Smooth muscle cell (in vitro differentiated cells): Measurements from ENCODE around the gene TUBGCP2. TPM values are rescaled to one million over a fixed set of nuclear protein-coding genes. Genes with fewer than 3 reads are reported as not detected.

Source experiments
- DNase-seq: peaks from one replicate; lab custom pipeline; 2025; ENCODE audit not compliant: unreplicated experiment; lab: John Stamatoyannopoulos, UW
- H2AFZ ChIP-seq: fragments of 200-600 bp; sonication (generic); 2 replicates; pipeline ENCODE4 v1.6.0; 2016; ENCODE audit warnings: antibody characterized with exemption, low read depth, mild to moderate bottlenecking
- H3F3A ChIP-seq: fragments of 200-600 bp; sonication (generic); 2 replicates; pipeline ENCODE4 v1.6.0; 2017; ENCODE audit warnings: antibody characterized with exemption, low read depth
- H3K27ac ChIP-seq: fragments of 200-600 bp; sonication (generic); 2 replicates; pipeline ENCODE4 v1.5.1; 2016; ENCODE audit warnings: low read depth, mild to moderate bottlenecking
- H3K27me3 ChIP-seq: fragments of 200-600 bp; sonication (generic); 2 replicates; pipeline ENCODE4 v1.6.1; 2016; ENCODE audit warnings: low read depth, mild to moderate bottlenecking
- H3K36me3 ChIP-seq: fragments of 200-600 bp; sonication (generic); 2 replicates; pipeline ENCODE4 v1.5.1; 2016; ENCODE audit warnings: low read depth
- H3K4me1 ChIP-seq: fragments of 200-600 bp; sonication (generic); 2 replicates; pipeline ENCODE4 v1.5.1; 2016; ENCODE audit warnings: low read depth
- H3K4me2 ChIP-seq: fragments of 200-600 bp; sonication (generic); 2 replicates; pipeline ENCODE4 v1.6.0; 2016; ENCODE audit warnings: mild to moderate bottlenecking
- H3K4me3 ChIP-seq: fragments of 200-600 bp; sonication (generic); 2 replicates; pipeline ENCODE4 v1.5.1; 2016; ENCODE audit warnings: mild to moderate bottlenecking
- H3K79me2 ChIP-seq: fragments of 200-600 bp; sonication (generic); 2 replicates; pipeline ENCODE4 v1.6.0; 2016; ENCODE audit warnings: low read depth, mild to moderate bottlenecking
- H3K9ac ChIP-seq: fragments of 200-600 bp; sonication (generic); 2 replicates; pipeline ENCODE4 v1.6.0; 2016; ENCODE audit warnings: low read depth
- H3K9me3 ChIP-seq: fragments of 200-600 bp; sonication (generic); replicated peaks from 2 replicates; pipeline ENCODE4 v1.5.1; 2016; ENCODE audit warnings: low read depth
- H4K20me1 ChIP-seq: fragments of 200-600 bp; sonication (generic); 2 replicates; pipeline ENCODE4 v1.6.0; 2016; ENCODE audit warnings: low read depth
- WGBS: methylation state at CpG from one replicate; pipeline ENCODE4 v1.1.7; 2016; ENCODE audit warnings: low lambda C conversion rate; 5-methylcytosine and 5-hydroxymethylcytosine counted together
- polyA plus RNA-seq: library from polyadenylated mRNA; unstranded; fragments of >200 nt; fragmentation: Nextera tagmentation; extraction: Ambion mirVana; gene quantifications from 2 replicates; pipeline ENCODE4 v1.2.1, GENCODE V29; 2016
- total RNA-seq: library from RNA; depleted of rRNA; stranded (reverse); fragments of >200 nt; gene quantifications from 2 replicates; pipeline ENCODE4 v1.2.3, GENCODE V29; 2014
- TF ChIP-seq, protein P1 (sequence below): fragments of 200-600 bp; sonication (generic); IDR thresholded peaks from 2 replicates; pipeline ENCODE4 v1.5.1; 2017; ENCODE audit warnings: borderline replicate concordance, mild to moderate bottlenecking, antibody characterized with exemption; ENCODE audit not compliant: insufficient read depth, poor library complexity, severe bottlenecking

The TUBGCP2 gene
- total and polyA plus RNA-seq, 2 experiments from 2014 or later: 39.5 to 40.5 TPM

DNA sequence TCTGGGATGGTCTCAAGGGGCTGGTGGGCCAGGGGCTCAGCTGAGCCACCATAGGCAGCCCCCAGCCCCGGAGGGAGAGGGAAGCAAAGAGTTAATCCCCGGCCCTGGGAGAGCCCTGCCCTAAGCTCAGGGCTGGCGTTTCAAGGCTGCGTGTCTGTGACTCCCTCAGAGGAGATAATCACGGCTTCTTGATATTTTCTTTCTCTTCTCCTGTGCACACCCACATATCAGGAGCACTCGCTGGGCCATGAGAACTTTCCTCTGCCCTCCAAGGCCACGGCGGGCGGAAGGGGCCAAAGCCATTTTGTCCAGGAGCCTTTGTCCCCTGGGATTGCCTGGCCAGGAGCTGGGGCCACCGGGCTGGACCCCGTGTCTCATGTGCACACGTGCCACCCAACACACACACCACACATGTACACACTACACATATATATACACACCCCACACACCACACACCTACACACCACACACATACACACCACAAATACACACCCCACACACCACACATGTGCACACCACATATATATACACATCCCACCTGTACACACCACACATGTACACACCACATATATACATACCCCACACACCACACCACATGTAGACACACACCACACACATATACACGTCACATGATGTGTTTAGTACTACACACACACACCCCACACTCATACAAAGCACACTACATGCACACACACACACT, 54.1 kb downstream of the TUBGCP2 start:
- DNase-seq: no peak
- H3K9ac ChIP-seq: no peak overlapping the region
- H3F3A ChIP-seq: no peaks in the 10 kb centered on the region
- 55% methylated on average over 13 of the region's 13 CpGs for WGBS
- H3K27me3 ChIP-seq: no peaks in the 10 kb centered on the region
- H3K79me2 ChIP-seq: no peaks in the 10 kb centered on the region
- no peaks in the 10 kb centered on the region for H3K9me3 ChIP-seq
- H2AFZ ChIP-seq: no peak overlapping the region
- H3K4me2 ChIP-seq: no peak overlapping the region
- H3K27ac ChIP-seq: no peak overlapping the region
- H3K4me3 ChIP-seq: no peak overlapping the region
- H3K4me1 ChIP-seq: peaks cover 14% of the 10 kb centered on the region
- TF ChIP-seq, protein P1, sequence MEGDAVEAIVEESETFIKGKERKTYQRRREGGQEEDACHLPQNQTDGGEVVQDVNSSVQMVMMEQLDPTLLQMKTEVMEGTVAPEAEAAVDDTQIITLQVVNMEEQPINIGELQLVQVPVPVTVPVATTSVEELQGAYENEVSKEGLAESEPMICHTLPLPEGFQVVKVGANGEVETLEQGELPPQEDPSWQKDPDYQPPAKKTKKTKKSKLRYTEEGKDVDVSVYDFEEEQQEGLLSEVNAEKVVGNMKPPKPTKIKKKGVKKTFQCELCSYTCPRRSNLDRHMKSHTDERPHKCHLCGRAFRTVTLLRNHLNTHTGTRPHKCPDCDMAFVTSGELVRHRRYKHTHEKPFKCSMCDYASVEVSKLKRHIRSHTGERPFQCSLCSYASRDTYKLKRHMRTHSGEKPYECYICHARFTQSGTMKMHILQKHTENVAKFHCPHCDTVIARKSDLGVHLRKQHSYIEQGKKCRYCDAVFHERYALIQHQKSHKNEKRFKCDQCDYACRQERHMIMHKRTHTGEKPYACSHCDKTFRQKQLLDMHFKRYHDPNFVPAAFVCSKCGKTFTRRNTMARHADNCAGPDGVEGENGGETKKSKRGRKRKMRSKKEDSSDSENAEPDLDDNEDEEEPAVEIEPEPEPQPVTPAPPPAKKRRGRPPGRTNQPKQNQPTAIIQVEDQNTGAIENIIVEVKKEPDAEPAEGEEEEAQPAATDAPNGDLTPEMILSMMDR: no peak
- no peaks in the 10 kb centered on the region for H4K20me1 ChIP-seq
- H3K36me3 ChIP-seq: no peaks in the 10 kb centered on the region

DNA sequence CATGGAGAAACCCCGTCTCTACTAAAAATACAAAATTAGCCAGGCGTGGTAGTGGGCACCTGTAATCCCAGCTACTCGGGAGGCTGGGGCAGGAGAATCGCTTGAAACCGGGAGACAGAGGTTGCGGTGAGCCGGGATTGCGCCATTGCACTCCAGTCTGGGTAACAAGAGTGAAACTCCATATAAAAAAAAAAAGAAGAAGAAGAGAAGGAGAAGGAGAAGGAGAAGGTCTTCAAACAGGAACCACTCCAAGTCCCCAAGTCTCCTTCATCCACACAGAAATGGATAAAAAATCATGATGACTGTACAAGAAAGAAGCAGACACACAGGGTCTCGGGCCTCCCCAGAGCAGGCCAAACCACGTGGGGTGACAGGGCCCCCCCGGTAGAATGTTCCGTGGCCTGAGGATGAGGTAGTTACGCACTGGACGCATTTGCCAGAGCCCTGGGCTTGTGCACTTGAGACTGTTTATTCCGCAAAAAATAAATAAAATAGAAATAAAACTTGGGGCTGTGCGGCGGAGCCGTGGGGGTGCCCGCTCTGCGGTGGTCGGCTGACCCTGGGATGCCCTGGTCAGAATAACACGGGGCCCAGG, 55.2 kb downstream of the TUBGCP2 start:
- H3F3A ChIP-seq: no peaks in the 10 kb centered on the region
- no peaks in the 10 kb centered on the region for H3K79me2 ChIP-seq
- no peak for DNase-seq
- H3K4me2 ChIP-seq: no peak overlapping the region
- TF ChIP-seq, protein P1: no peak
- no peak overlapping the region for H2AFZ ChIP-seq
- no peaks in the 10 kb centered on the region for H3K36me3 ChIP-seq
- H3K9ac ChIP-seq: no peak overlapping the region
- no peaks in the 10 kb centered on the region for H4K20me1 ChIP-seq
- H3K27me3 ChIP-seq: no peaks in the 10 kb centered on the region
- no peak overlapping the region for H3K27ac ChIP-seq
- peaks cover 8% of the 10 kb centered on the region for H3K4me1 ChIP-seq
- H3K9me3 ChIP-seq: no peaks in the 10 kb centered on the region
- WGBS: 95% methylated on average over 22 of the region's 22 CpGs
- no peak overlapping the region for H3K4me3 ChIP-seq

DNA sequence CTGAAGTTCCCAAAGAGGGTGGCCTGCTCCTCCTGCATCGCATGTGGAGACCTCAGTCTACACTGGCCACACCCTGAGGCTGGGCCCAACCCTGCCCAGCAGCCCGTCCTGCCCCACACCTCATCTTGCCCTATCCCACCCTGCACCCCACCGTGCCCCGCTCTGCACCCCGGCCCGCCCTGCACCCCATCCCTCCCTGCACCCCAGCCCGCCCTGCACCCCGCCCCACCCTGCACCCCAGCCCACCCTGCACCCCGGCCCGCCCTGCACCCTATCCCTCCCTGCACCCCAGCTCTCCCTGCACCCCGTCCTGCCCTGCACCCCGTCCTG, 56.5 kb downstream of the TUBGCP2 start:
- no peak for DNase-seq
- no peak overlapping the region for H2AFZ ChIP-seq
- TF ChIP-seq, protein P1: no peak
- no peak overlapping the region for H3K9ac ChIP-seq
- H4K20me1 ChIP-seq: no peaks in the 10 kb centered on the region
- H3K4me1 ChIP-seq: peaks cover 3% of the 10 kb centered on the region
- no peaks in the 10 kb centered on the region for H3K36me3 ChIP-seq
- no peak overlapping the region for H3K4me3 ChIP-seq
- no peaks in the 10 kb centered on the region for H3F3A ChIP-seq
- H3K9me3 ChIP-seq: no peaks in the 10 kb centered on the region
- no peak overlapping the region for H3K27ac ChIP-seq
- no peak overlapping the region for H3K4me2 ChIP-seq
- no peaks in the 10 kb centered on the region for H3K79me2 ChIP-seq
- no CpG with 5 or more reads among the region's 12 CpGs for WGBS
- no peaks in the 10 kb centered on the region for H3K27me3 ChIP-seq
